ENCODE results near the gene LDLRAD3.

The LDLRAD3 gene

GRCh38 chr11:35928688-35929395 lies 15.0 kb upstream of the LDLRAD3 start:
- DNase-seq: no peak

- no peak for DNase-seq
These were observed 13.4 kb upstream of the LDLRAD3 start for GRCh38 chr11:35930466-35930865.

GRCh38 chr11:35932121-35932520 lies 11.7 kb upstream of the LDLRAD3 start:
- DNase-seq: no peak

DNA sequence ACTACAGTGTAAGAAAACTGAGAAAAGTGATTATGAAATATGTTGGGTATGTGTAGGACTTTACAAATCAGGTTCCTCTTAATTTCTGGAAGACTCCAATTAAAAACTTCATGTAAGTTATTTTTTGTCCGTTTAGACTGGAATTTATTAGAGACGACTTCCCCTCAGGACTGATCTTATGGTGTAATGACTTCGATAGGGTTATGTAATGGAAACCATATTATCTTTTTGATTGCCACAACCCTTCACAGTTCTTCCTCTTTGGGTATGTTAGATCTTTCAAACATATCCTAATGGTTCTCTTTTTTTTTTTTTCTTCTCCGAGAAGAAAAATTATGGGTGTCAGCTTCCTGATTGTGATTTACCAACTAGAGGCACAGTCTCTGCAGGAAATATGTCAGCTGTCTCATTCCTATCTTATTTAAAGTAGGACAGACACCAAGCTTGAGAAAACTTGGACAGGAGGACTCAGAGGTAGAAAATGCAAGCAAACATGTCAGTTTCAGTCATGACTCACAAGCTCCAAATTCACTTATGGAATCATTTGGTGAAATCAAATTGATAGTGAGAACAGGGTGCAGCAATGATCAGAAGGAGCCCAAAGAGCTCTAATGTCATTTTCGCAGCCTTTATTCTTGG lies 11.1 kb upstream of the LDLRAD3 start:
- no peak for DNase-seq

GRCh38 chr11:35933320-35933871 lies 10.5 kb upstream of the LDLRAD3 start:
- no peak for DNase-seq

GRCh38 chr11:35934271-35934670 lies 9.6 kb upstream of the LDLRAD3 start:
- DNase-seq: no peak

DNA sequence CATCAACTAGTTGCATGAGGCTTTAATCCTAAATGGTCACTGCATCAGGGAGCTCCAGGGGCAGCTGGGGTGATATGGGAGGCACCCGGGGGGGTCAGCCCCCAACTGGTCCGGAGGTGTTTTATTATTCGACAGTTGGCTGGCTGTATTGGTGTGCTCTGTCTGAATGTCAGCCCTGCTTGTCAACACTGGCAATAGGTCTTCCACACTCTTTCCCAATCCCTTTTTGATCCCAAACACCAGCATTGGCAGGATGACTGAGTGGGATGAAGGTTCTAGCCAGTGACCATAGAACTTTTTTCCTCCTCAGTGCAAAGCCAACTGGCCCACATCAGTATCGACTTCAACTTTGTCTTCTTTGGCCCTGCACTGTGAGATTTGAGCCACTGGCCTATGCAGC lies 8.9 kb upstream of the LDLRAD3 start:
- DNase-seq: no peak

DNA sequence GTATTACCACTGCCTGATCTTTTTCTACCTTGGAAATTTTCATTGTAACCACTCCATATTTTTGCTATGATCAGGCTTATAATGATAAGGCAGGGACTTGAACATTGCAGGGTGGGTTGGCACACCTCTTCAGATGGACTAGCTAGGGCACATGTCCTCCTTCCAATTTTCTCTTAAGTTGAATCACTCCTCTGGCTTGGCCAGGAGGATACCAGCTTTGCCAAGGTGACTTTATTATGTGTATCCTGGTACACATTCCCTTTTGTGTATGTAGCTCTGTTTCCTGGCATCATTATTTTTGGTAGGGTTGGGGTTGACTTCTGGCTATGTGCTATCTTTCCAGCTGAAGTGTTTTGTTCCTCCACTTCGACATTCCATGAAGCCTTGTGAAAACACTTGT lies 8.5 kb upstream of the LDLRAD3 start:
- DNase-seq: no peak

DNA sequence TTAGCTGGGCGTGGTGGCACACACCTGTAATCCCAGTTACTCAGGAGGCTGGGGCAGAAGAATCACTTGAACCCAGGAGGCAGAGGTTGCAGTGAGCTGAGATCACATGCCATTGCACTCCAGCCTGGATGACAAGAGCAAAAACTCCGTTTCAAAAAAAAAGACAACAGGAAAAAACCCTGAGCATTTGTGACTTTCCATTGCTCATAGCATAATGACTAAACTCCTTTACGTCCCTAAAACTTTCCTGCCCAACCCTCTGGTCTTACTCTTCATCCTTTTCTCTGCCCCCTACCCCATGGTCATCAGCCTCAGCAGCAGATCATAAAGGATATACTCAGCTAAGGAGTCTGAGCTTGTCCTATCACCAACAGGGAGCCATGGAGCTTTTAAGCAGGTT lies 6.8 kb upstream of the LDLRAD3 start:
- DNase-seq: no peak

DNA sequence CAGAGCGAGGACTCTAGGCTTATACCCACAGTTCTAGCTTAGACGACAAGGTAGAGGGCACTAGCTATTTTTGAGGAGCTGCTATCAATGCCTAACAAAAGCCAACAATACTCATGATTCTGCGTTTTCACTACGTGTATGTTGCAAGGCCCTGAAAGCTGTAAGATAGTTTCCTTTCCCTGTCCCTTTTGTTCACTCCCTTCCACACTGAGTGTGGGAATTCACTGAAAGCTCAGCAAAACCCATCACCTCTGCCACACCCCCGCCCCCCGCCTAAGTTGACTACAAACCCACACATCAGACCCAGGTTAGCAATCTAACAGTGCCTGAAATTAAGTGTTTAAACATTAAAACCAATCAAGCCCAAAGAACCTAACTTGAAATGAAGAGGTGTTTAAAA lies 6.2 kb upstream of the LDLRAD3 start:
- DNase-seq: no peak

DNA sequence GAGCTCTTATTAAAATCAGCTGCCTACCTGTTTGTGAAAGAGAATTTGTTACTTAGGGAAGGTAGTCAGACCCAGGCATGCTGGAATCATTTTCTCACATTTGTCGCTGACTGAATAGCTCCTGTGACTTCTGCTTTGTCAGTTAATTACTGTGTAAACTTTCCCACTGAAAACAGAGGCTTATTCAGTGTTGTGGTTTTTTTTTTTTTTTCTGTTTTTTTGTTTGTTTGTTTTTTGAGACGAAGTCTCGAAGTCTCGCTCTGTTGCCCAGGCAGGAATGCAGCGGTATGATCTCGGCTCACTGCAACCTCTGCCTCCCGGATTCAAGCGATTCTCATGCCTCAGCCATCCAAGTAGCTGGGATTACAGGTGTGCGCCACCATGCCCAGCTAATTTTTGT lies 5.6 kb upstream of the LDLRAD3 start:
- DNase-seq: no peak

DNA sequence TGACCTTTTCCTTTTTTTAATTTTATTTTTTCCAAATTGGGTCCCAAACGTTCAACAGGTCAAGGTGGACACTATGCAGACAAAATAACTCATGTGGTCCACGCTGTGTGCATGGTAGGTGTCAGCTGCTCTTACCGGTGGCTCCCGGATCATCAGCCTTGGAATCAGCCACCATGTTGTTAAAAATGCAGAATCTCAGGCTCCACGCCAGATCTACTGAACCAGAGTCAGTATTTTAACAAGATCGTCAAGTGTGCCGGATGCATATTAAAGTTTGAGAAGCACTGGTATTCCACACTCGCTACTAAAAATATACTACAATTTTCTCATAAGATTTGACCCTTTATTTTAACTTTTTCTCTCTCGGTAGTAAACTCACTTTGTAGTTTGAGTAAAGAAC lies 553 bp upstream of the LDLRAD3 start:
- DNase-seq: no peak

DNA sequence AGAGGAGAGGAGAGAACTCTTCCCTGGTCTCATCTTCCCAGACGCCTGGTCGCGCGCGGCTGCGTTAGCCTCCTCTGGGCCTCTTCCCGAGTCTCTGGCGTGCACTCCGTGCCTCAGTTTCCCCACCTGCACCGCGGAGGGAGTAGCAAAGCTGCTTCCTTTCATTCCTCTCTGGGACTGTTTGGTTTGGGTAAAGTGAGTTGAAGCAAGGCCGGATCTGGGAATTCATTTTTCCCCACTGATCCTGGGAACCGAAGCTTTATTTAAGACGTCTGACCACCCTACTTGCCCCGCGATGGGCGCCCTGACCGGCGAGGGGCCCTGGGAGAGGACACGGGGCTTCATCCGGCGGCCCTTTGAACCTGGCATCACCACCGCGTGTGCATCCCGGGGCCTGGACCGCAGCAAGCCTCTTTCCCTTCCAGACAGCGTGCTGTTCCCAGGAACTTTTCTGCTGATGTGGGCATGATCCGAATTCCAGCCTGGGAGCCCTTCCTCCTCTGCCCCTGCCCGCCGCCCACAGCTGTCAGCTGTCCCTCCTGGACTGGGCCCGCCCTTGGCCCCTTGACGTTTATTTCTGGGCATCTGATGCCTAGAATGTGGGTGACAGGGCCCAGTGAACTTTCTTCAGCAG lies 758 bp downstream of the LDLRAD3 start:
- DNase-seq: no peak

- no peak for DNase-seq
These were observed 1.3 kb downstream of the LDLRAD3 start for GRCh38 chr11:35945137-35945518.

DNA sequence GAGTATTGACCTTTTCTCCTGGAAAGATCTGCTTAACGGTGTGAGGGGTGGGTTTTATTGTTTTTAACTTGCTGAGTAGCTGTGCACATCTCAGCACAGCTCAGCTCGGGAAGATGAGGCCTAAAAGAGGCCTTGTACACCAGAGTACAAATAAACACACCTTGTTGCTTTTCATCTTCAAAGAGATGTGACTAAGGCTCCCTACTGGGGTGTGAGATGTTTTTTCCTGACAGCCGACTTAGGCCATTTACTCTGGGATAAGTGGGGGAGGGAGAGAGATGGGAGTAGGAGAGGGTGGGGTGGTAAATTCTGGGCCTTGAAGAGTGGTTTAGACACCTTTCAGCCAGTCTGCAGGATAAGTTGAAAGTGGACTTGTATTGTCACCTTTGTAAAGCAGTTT lies 2.9 kb downstream of the LDLRAD3 start:
- no peak for DNase-seq

GRCh38 chr11:35947437-35947836 lies 3.6 kb downstream of the LDLRAD3 start:
- DNase-seq: no peak

- DNase-seq: no peak
These were observed 5.4 kb downstream of the LDLRAD3 start for GRCh38 chr11:35949242-35949641.

DNA sequence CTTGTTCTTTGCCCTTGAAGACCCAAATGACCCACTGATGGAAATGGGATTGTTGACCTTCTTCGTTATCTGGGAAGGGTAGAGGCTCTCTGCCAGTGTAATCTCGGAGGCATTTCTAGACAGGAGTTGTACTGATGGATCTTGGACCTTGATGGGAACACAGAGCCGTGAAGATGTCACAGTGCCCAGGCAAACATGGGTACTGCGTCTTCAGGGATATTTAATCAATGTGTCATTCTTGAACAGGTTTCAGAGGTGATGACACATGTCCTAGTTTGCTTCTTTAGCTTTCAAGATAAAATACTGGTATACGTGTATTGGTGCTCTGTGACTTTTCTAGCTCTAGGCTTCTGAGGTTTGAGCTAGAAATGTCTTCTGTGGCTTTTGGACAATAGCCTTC lies 6.2 kb downstream of the LDLRAD3 start:
- DNase-seq: no peak

GRCh38 chr11:35951680-35952079 lies 7.8 kb downstream of the LDLRAD3 start:
- no peak for DNase-seq

DNA sequence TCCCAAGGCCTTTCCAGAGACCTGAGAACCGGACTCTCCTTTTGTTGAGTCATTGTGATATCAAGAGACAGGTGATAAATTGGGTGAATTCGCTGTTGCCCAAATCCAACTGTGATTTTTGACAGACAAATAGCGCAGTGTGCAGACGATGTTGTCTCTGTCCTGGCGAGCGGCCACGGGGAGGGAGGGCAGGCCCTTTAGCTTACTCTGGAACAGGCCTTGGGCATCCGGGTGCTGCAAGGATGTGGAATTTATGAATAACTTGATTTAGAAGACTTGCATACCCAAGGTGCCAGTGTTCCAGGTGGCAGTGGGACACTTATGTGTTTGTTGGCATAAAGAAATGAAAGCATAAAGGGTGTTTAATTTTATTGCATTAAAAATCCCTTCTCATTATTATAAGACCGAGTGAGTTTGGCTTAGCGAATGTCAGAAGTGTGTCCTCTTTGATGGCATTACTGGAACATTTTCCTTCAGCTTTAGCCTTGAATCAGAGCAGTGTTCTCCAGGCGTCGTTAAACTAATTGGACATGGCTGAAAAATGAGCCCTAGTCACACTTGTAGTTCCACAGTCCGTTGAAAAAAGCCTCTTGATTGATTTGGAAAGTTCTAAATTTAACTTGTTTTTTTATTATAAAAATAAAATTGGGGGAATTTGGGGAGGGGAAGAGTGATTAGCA lies 9.4 kb downstream of the LDLRAD3 start:
- no peak for DNase-seq

GRCh38 chr11:35954205-35954604 lies 10.3 kb downstream of the LDLRAD3 start:
- no peak for DNase-seq

DNA sequence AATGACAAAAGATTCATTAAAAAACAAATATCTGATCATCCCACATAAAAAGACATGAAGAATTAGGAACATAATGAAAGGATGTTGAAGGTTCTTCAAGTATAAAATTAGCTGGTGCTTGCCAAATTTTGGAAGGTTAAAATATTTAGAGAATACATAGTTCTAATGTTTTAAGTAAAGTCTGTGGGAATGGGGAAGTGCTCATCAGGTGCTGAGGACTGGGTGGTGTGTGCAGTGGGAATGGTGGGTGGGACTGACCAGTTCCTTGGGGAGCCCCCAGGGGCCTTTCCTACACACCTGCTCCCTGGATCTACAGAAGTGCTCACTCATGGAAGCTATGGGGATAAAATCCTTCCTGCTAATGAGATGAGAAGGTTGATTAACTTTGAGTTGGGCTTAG lies 11.8 kb downstream of the LDLRAD3 start:
- DNase-seq: no peak

GRCh38 chr11:35962369-35963138 lies 18.7 kb downstream of the LDLRAD3 start:
- DNase-seq: no peak
